ENCODE data around the gene ULK4. TPM values are rescaled to one million over a fixed set of nuclear protein-coding genes. Genes with fewer than 3 reads are reported as not detected.
"Not testable (repeated sequence)": the region's sequence is repeated elsewhere in the genome, so short reads cannot be mapped to it uniquely, and the experiment has no call there.

ULK4 gene
- total RNA-seq, 1 donor from 2014 or later = 8.4 TPM

- Histone ChIP-seq H3K36me3 (ENCODE audit: control insufficient read depth in 3 of 3, insufficient read depth in 3 of 3, low read length in 3 of 3) (no peaks in the 10 kb centered on the region), H3K27me3 (ENCODE audit: control insufficient read depth in 3 of 3, insufficient read depth in 3 of 3, low read length in 3 of 3) (no peaks in the 10 kb centered on the region), H3K9ac (ENCODE audit: low read depth in 1 of 3, low read length in 3 of 3) (no peak overlapping the region), H3K9me3 (ENCODE audit: control insufficient read depth in 3 of 3, low read length in 3 of 3) (no peaks in the 10 kb centered on the region), H3K4me3 (ENCODE audit: low read length in 3 of 3) (no peak overlapping the region), H3K4me1 (ENCODE audit: control insufficient read depth in 3 of 3, insufficient read depth in 3 of 3, low read length in 3 of 3) (no peaks in the 10 kb centered on the region), H3K27ac (ENCODE audit: low read depth, low read length) (no peak overlapping the region)
These were observed 256.0 kb downstream of the ULK4 start for GRCh38 chr3:41705893-41706292.

- H3K9ac ChIP-seq (ENCODE audit: low read depth in 1 of 3, low read length in 3 of 3) = no peak overlapping the region
- no peak overlapping the region for H3K27ac ChIP-seq (ENCODE audit: low read depth, low read length)
- H3K9me3 ChIP-seq (ENCODE audit: control insufficient read depth in 3 of 3, low read length in 3 of 3) = no peaks in the 10 kb centered on the region
- H3K36me3 ChIP-seq (ENCODE audit: control insufficient read depth in 3 of 3, insufficient read depth in 3 of 3, low read length in 3 of 3) = no peaks in the 10 kb centered on the region
- H3K27me3 ChIP-seq (ENCODE audit: control insufficient read depth in 3 of 3, insufficient read depth in 3 of 3, low read length in 3 of 3) = no peaks in the 10 kb centered on the region
- no peak overlapping the region for H3K4me3 ChIP-seq (ENCODE audit: low read length in 3 of 3)
- no peaks in the 10 kb centered on the region for H3K4me1 ChIP-seq (ENCODE audit: control insufficient read depth in 3 of 3, insufficient read depth in 3 of 3, low read length in 3 of 3)
These were observed 260.7 kb downstream of the ULK4 start for GRCh38 chr3:41701191-41701698.

GRCh38 chr3:41700155-41700554 is 261.7 kb downstream of the ULK4 start:
- H3K4me1 ChIP-seq (ENCODE audit: control insufficient read depth in 3 of 3, insufficient read depth in 3 of 3, low read length in 3 of 3) = no peaks in the 10 kb centered on the region
- no peak overlapping the region for H3K27ac ChIP-seq (ENCODE audit: low read depth, low read length)
- H3K27me3 ChIP-seq (ENCODE audit: control insufficient read depth in 3 of 3, insufficient read depth in 3 of 3, low read length in 3 of 3) = no peaks in the 10 kb centered on the region
- no peak overlapping the region for H3K9ac ChIP-seq (ENCODE audit: low read depth in 1 of 3, low read length in 3 of 3)
- no peaks in the 10 kb centered on the region for H3K36me3 ChIP-seq (ENCODE audit: control insufficient read depth in 3 of 3, insufficient read depth in 3 of 3, low read length in 3 of 3)
- H3K9me3 ChIP-seq (ENCODE audit: control insufficient read depth in 3 of 3, low read length in 3 of 3) = no peaks in the 10 kb centered on the region
- no peak overlapping the region for H3K4me3 ChIP-seq (ENCODE audit: low read length in 3 of 3)

- Histone ChIP-seq H3K4me1 (ENCODE audit: control insufficient read depth in 3 of 3, insufficient read depth in 3 of 3, low read length in 3 of 3) (no peaks in the 10 kb centered on the region), H3K9me3 (ENCODE audit: control insufficient read depth in 3 of 3, low read length in 3 of 3) (no peaks in the 10 kb centered on the region), H3K36me3 (ENCODE audit: control insufficient read depth in 3 of 3, insufficient read depth in 3 of 3, low read length in 3 of 3) (no peaks in the 10 kb centered on the region), H3K4me3 (ENCODE audit: low read length in 3 of 3) (no peak overlapping the region), H3K9ac (ENCODE audit: low read depth in 1 of 3, low read length in 3 of 3) (no peak overlapping the region), H3K27ac (ENCODE audit: low read depth, low read length) (no peak overlapping the region), H3K27me3 (ENCODE audit: control insufficient read depth in 3 of 3, insufficient read depth in 3 of 3, low read length in 3 of 3) (no peaks in the 10 kb centered on the region)
These were observed 263.0 kb downstream of the ULK4 start for GRCh38 chr3:41698898-41699297.

GRCh38 chr3:41697702-41698101 is 264.2 kb downstream of the ULK4 start:
- Histone ChIP-seq H3K9me3 (ENCODE audit: control insufficient read depth in 3 of 3, low read length in 3 of 3) (no peaks in the 10 kb centered on the region), H3K4me1 (ENCODE audit: control insufficient read depth in 3 of 3, insufficient read depth in 3 of 3, low read length in 3 of 3) (no peaks in the 10 kb centered on the region), H3K27me3 (ENCODE audit: control insufficient read depth in 3 of 3, insufficient read depth in 3 of 3, low read length in 3 of 3) (no peaks in the 10 kb centered on the region), H3K4me3 (ENCODE audit: low read length in 3 of 3) (no peak overlapping the region), H3K27ac (ENCODE audit: low read depth, low read length) (no peak overlapping the region), H3K9ac (ENCODE audit: low read depth in 1 of 3, low read length in 3 of 3) (no peak overlapping the region), H3K36me3 (ENCODE audit: control insufficient read depth in 3 of 3, insufficient read depth in 3 of 3, low read length in 3 of 3) (no peaks in the 10 kb centered on the region)

- H3K27me3 ChIP-seq (ENCODE audit: control insufficient read depth in 3 of 3, insufficient read depth in 3 of 3, low read length in 3 of 3); H3K36me3 ChIP-seq (ENCODE audit: control insufficient read depth in 3 of 3, insufficient read depth in 3 of 3, low read length in 3 of 3); H3K27ac ChIP-seq (ENCODE audit: low read depth, low read length); H3K9me3 ChIP-seq (ENCODE audit: control insufficient read depth in 3 of 3, low read length in 3 of 3); H3K9ac ChIP-seq (ENCODE audit: low read depth in 1 of 3, low read length in 3 of 3); H3K4me1 ChIP-seq (ENCODE audit: control insufficient read depth in 3 of 3, insufficient read depth in 3 of 3, low read length in 3 of 3); H3K4me3 ChIP-seq (ENCODE audit: low read length in 3 of 3): not testable (repeated sequence)
These were observed 266.1 kb downstream of the ULK4 start for GRCh38 chr3:41695806-41696205.

GRCh38 chr3:41693799-41694198 is 268.1 kb downstream of the ULK4 start:
- Histone ChIP-seq H3K36me3 (ENCODE audit: control insufficient read depth in 3 of 3, insufficient read depth in 3 of 3, low read length in 3 of 3) (no peaks in the 10 kb centered on the region), H3K4me1 (ENCODE audit: control insufficient read depth in 3 of 3, insufficient read depth in 3 of 3, low read length in 3 of 3) (no peaks in the 10 kb centered on the region), H3K4me3 (ENCODE audit: low read length in 3 of 3) (no peak overlapping the region), H3K9ac (ENCODE audit: low read depth in 1 of 3, low read length in 3 of 3) (no peak overlapping the region), H3K9me3 (ENCODE audit: control insufficient read depth in 3 of 3, low read length in 3 of 3) (no peaks in the 10 kb centered on the region), H3K27ac (ENCODE audit: low read depth, low read length) (no peak overlapping the region), H3K27me3 (ENCODE audit: control insufficient read depth in 3 of 3, insufficient read depth in 3 of 3, low read length in 3 of 3) (no peaks in the 10 kb centered on the region)

GRCh38 chr3:41690766-41691563 is 270.9 kb downstream of the ULK4 start:
- no peak overlapping the region for H3K27ac ChIP-seq (ENCODE audit: low read depth, low read length)
- H3K4me1 ChIP-seq (ENCODE audit: control insufficient read depth in 3 of 3, insufficient read depth in 3 of 3, low read length in 3 of 3) = no peaks in the 10 kb centered on the region
- H3K9me3 ChIP-seq (ENCODE audit: control insufficient read depth in 3 of 3, low read length in 3 of 3) = no peaks in the 10 kb centered on the region
- no peak overlapping the region for H3K9ac ChIP-seq (ENCODE audit: low read depth in 1 of 3, low read length in 3 of 3)
- no peak overlapping the region for H3K4me3 ChIP-seq (ENCODE audit: low read length in 3 of 3)
- no peaks in the 10 kb centered on the region for H3K36me3 ChIP-seq (ENCODE audit: control insufficient read depth in 3 of 3, insufficient read depth in 3 of 3, low read length in 3 of 3)
- no peaks in the 10 kb centered on the region for H3K27me3 ChIP-seq (ENCODE audit: control insufficient read depth in 3 of 3, insufficient read depth in 3 of 3, low read length in 3 of 3)

- no peak overlapping the region for H3K9ac ChIP-seq (ENCODE audit: low read depth in 1 of 3, low read length in 3 of 3)
- H3K36me3 ChIP-seq (ENCODE audit: control insufficient read depth in 3 of 3, insufficient read depth in 3 of 3, low read length in 3 of 3) = no peaks in the 10 kb centered on the region
- peaks cover 0 to 2% (median 0%) of the 10 kb centered on the region in 3 donors for H3K27me3 ChIP-seq (ENCODE audit: control insufficient read depth in 3 of 3, insufficient read depth in 3 of 3, low read length in 3 of 3)
- H3K4me1 ChIP-seq (ENCODE audit: control insufficient read depth in 3 of 3, insufficient read depth in 3 of 3, low read length in 3 of 3) = no peaks in the 10 kb centered on the region
- H3K27ac ChIP-seq (ENCODE audit: low read depth, low read length) = no peak overlapping the region
- no peak overlapping the region for H3K4me3 ChIP-seq (ENCODE audit: low read length in 3 of 3)
- no peaks in the 10 kb centered on the region for H3K9me3 ChIP-seq (ENCODE audit: control insufficient read depth in 3 of 3, low read length in 3 of 3)
These were observed 273.1 kb downstream of the ULK4 start for GRCh38 chr3:41688595-41689380.
